Liver (tissue), 3 donors: ENCODE results near the gene ANKRD44.

Source experiments
- GABPA ChIP-seq, 2 donors: IDR thresholded peaks in 1 of 2; conservative IDR thresholded peaks in 1 of 2; 2 replicates each; pipeline ENCODE4 v1.6.1; 2016; ENCODE audit warnings: antibody characterized with exemption in 2 of 2, mild to moderate bottlenecking in 1 of 2, moderate library complexity in 1 of 2
- JUND ChIP-seq, 2 donors: IDR thresholded peaks; 2 replicates each; pipeline ENCODE4 v1.6.1; 2016; ENCODE audit warnings: antibody characterized with exemption in 2 of 2
- RAD21 ChIP-seq, 2 donors: IDR thresholded peaks; 2 replicates each; pipeline ENCODE4 v1.6.1; 2016; ENCODE audit warnings: antibody characterized with exemption in 2 of 2, mild to moderate bottlenecking in 2 of 2
- RXRA ChIP-seq, 2 donors: IDR thresholded peaks; 2 replicates each; pipeline ENCODE4 v1.6.1; 2017 to 2018; ENCODE audit warnings: antibody characterized with exemption in 2 of 2, mild to moderate bottlenecking in 1 of 2
- SP1 ChIP-seq: IDR thresholded peaks from 2 replicates; pipeline ENCODE4 v1.6.1; 2018; ENCODE audit warnings: antibody characterized with exemption, mild to moderate bottlenecking
- TAF1 ChIP-seq: conservative IDR thresholded peaks from 2 replicates; pipeline ENCODE4 v1.6.1; 2016; ENCODE audit warnings: antibody characterized with exemption, mild to moderate bottlenecking
- YY1 ChIP-seq: IDR thresholded peaks from 2 replicates; pipeline ENCODE4 v1.6.1; 2016; ENCODE audit warnings: antibody characterized with exemption, mild to moderate bottlenecking
- TF ChIP-seq, protein P1 (sequence below): fragments of 150-350 bp; IDR thresholded peaks from 2 replicates; pipeline ENCODE4 v1.5.1; 2017; ENCODE audit warnings: improper control_type of control experiment, low read depth, low read length; ENCODE audit not compliant: missing input control
- TF ChIP-seq, protein P2 (sequence below): IDR thresholded peaks from 2 replicates; pipeline ENCODE4 v1.6.1; 2016; ENCODE audit warnings: antibody characterized with exemption
- TF ChIP-seq, protein P3 (sequence below): IDR thresholded peaks from 2 replicates; pipeline ENCODE4 v1.6.1; 2016; ENCODE audit warnings: antibody characterized with exemption, mild to moderate bottlenecking
- TF ChIP-seq, protein P4 (sequence below): IDR thresholded peaks from 2 replicates; pipeline ENCODE4 v1.6.1; 2016; ENCODE audit warnings: antibody characterized with exemption
- donor health status: healthy.
- donor health status: healthy.

- TF ChIP-seq, protein P1, sequence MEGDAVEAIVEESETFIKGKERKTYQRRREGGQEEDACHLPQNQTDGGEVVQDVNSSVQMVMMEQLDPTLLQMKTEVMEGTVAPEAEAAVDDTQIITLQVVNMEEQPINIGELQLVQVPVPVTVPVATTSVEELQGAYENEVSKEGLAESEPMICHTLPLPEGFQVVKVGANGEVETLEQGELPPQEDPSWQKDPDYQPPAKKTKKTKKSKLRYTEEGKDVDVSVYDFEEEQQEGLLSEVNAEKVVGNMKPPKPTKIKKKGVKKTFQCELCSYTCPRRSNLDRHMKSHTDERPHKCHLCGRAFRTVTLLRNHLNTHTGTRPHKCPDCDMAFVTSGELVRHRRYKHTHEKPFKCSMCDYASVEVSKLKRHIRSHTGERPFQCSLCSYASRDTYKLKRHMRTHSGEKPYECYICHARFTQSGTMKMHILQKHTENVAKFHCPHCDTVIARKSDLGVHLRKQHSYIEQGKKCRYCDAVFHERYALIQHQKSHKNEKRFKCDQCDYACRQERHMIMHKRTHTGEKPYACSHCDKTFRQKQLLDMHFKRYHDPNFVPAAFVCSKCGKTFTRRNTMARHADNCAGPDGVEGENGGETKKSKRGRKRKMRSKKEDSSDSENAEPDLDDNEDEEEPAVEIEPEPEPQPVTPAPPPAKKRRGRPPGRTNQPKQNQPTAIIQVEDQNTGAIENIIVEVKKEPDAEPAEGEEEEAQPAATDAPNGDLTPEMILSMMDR: no peak
- TF ChIP-seq, protein P2, sequence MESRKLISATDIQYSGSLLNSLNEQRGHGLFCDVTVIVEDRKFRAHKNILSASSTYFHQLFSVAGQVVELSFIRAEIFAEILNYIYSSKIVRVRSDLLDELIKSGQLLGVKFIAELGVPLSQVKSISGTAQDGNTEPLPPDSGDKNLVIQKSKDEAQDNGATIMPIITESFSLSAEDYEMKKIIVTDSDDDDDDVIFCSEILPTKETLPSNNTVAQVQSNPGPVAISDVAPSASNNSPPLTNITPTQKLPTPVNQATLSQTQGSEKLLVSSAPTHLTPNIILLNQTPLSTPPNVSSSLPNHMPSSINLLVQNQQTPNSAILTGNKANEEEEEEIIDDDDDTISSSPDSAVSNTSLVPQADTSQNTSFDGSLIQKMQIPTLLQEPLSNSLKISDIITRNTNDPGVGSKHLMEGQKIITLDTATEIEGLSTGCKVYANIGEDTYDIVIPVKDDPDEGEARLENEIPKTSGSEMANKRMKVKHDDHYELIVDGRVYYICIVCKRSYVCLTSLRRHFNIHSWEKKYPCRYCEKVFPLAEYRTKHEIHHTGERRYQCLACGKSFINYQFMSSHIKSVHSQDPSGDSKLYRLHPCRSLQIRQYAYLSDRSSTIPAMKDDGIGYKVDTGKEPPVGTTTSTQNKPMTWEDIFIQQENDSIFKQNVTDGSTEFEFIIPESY: no peak
- TF ChIP-seq SP1: no peak
- TF ChIP-seq, protein P3, sequence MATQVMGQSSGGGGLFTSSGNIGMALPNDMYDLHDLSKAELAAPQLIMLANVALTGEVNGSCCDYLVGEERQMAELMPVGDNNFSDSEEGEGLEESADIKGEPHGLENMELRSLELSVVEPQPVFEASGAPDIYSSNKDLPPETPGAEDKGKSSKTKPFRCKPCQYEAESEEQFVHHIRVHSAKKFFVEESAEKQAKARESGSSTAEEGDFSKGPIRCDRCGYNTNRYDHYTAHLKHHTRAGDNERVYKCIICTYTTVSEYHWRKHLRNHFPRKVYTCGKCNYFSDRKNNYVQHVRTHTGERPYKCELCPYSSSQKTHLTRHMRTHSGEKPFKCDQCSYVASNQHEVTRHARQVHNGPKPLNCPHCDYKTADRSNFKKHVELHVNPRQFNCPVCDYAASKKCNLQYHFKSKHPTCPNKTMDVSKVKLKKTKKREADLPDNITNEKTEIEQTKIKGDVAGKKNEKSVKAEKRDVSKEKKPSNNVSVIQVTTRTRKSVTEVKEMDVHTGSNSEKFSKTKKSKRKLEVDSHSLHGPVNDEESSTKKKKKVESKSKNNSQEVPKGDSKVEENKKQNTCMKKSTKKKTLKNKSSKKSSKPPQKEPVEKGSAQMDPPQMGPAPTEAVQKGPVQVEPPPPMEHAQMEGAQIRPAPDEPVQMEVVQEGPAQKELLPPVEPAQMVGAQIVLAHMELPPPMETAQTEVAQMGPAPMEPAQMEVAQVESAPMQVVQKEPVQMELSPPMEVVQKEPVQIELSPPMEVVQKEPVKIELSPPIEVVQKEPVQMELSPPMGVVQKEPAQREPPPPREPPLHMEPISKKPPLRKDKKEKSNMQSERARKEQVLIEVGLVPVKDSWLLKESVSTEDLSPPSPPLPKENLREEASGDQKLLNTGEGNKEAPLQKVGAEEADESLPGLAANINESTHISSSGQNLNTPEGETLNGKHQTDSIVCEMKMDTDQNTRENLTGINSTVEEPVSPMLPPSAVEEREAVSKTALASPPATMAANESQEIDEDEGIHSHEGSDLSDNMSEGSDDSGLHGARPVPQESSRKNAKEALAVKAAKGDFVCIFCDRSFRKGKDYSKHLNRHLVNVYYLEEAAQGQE: no peak
- TF ChIP-seq YY1: no peak
- no peak for TF ChIP-seq TAF1
- TF ChIP-seq, protein P4, sequence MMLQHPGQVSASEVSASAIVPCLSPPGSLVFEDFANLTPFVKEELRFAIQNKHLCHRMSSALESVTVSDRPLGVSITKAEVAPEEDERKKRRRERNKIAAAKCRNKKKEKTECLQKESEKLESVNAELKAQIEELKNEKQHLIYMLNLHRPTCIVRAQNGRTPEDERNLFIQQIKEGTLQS: no peak
- no peak for TF ChIP-seq JUND (IDR thresholded peaks at IDR 0.05)
- no peak for TF ChIP-seq GABPA (IDR thresholded peaks at IDR 0.05 in 1 of 2, conservative IDR thresholded peaks at IDR 0.05 in 1 of 2)
- no peak for TF ChIP-seq RAD21 (IDR thresholded peaks at IDR 0.05)
- no peak for TF ChIP-seq RXRA (IDR thresholded peaks at IDR 0.05)
Measured at GRCh38 chr2:197057959-197058358, 252.6 kb downstream of the ANKRD44 start.
